GM12878 (cell line): ENCODE data around the gene RFWD3. TPM values are rescaled to one million over a fixed set of nuclear protein-coding genes. Genes with fewer than 3 reads are reported as not detected.

Experiments
- ATAC-seq: fragments of 200-7000 bp; cut with Tn5 transposase; 3 replicates; pipeline ENCODE4 v1.9.1; 2020; ENCODE audit warnings: mild to moderate bottlenecking, moderate library complexity
- BruUV-seq: library from RNA; stranded (reverse); fragments of 400-500 nt; replicated peaks from 2 replicates; lab custom pipeline; 2021; lab: Mats Ljungman, UMichigan
- CTCF ChIA-PET: fragments of 300-600 bp; sonication (Branson Sonifier 250); formaldehyde crosslinking; extraction: SDS; loops from one replicate; lab custom pipeline; 2021; ENCODE audit warnings: inconsistent platforms; lab: Yijun Ruan, JAX
- POLR2A ChIA-PET: fragments of 350-600 bp; formaldehyde crosslinking; extraction: SDS; loops from one replicate; lab custom pipeline; 2021; ENCODE audit warnings: inconsistent platforms; lab: Charles Lee
- RAD21 ChIA-PET: fragments of 300-600 bp; sonication (Branson Sonifier 250); formaldehyde crosslinking; loops from one replicate; lab custom pipeline; 2023; ENCODE audit warnings: antibody characterized with exemption; ENCODE audit not compliant: unreplicated experiment; lab: Charles Lee
- SMC1A ChIA-PET: fragments of 300-600 bp; sonication (Branson Sonifier 250); formaldehyde crosslinking; loops from one replicate; lab custom pipeline; 2023; ENCODE audit not compliant: unreplicated experiment, uncharacterized antibody; lab: Charles Lee
- DNase-seq: peaks from one replicate; pipeline ENCODE4 v3.0.0-alpha.2; 2011; ENCODE audit warnings: low read depth, low spot score
- FAIRE-seq: peaks from 3 replicates; lab custom pipeline; 2011; peaks lifted over from hg19 to GRCh38; lab: Jason Lieb, UNC
- H2AFZ ChIP-seq: 2 replicates; pipeline ENCODE4 v1.6.0; 2011; ENCODE audit warnings: low read depth, low read length, control low read depth; ENCODE audit not compliant: control insufficient read depth
- H3K27ac ChIP-seq: 2 replicates; pipeline ENCODE4 v1.5.1; 2011; ENCODE audit warnings: control low read depth; ENCODE audit not compliant: control insufficient read depth, insufficient read depth
- H3K27me3 ChIP-seq, 2 experiments: replicated peaks in 1 of 2; 2 replicates each; pipeline versions ENCODE4 v1.6.0 to v1.6.1; 2011; ENCODE audit warnings: low read length in 1 of 2; ENCODE audit not compliant: control insufficient read depth in 2 of 2, insufficient read depth in 2 of 2
- H3K36me3 ChIP-seq, 2 experiments: 2 replicates each; pipeline ENCODE4 v1.5.1; 2011; ENCODE audit warnings: low read length in 1 of 2; ENCODE audit not compliant: control insufficient read depth in 2 of 2, insufficient read depth in 2 of 2
- H3K4me1 ChIP-seq: 2 replicates; pipeline ENCODE4 v1.6.1; 2011; ENCODE audit warnings: mild to moderate bottlenecking, low read length, moderate library complexity, mixed read lengths; ENCODE audit not compliant: control insufficient read depth, insufficient read depth
- H3K4me2 ChIP-seq: 2 replicates; pipeline ENCODE4 v1.6.0; 2011; ENCODE audit warnings: control low read depth; ENCODE audit not compliant: control insufficient read depth, insufficient read depth
- H3K4me3 ChIP-seq: fragments of 200-600 bp; sonication (generic); 2 replicates; pipeline ENCODE4 v1.5.1; 2016
- H3K79me2 ChIP-seq: 2 replicates; pipeline ENCODE4 v1.6.0; 2011; ENCODE audit warnings: low read length; ENCODE audit not compliant: control insufficient read depth, insufficient read depth
- H3K9ac ChIP-seq: 2 replicates; pipeline ENCODE4 v1.8.0; 2011; ENCODE audit warnings: low read length, control low read depth, mixed read lengths; ENCODE audit not compliant: control insufficient read depth, insufficient read depth
- H3K9me3 ChIP-seq: replicated peaks from 3 replicates; pipeline ENCODE4 v1.5.1; 2011; ENCODE audit warnings: mild to moderate bottlenecking, low read length; ENCODE audit not compliant: control insufficient read depth, insufficient read depth
- H4K20me1 ChIP-seq: 2 replicates; pipeline ENCODE4 v1.6.0; 2011; ENCODE audit not compliant: control insufficient read depth, insufficient read depth
- CBFB ChIP-seq: IDR thresholded peaks from 2 replicates; pipeline ENCODE4 v1.6.1; 2016; ENCODE audit warnings: antibody characterized with exemption, low read depth
- DPF2 ChIP-seq: fragments of 450-650 bp; IDR thresholded peaks from 2 replicates; pipeline ENCODE4 v1.6.1; 2017; ENCODE audit warnings: mild to moderate bottlenecking
- MEF2B ChIP-seq: fragments of 450-650 bp; IDR thresholded peaks from 2 replicates; pipeline ENCODE4 v1.6.1; 2018; ENCODE audit warnings: mild to moderate bottlenecking, moderate library complexity; ENCODE audit not compliant: partially characterized antibody, poor library complexity, severe bottlenecking
- PAX5 ChIP-seq: IDR thresholded peaks from 2 replicates; pipeline ENCODE4 v1.6.1; 2011; ENCODE audit warnings: low read depth, low read length, borderline replicate concordance
- SMAD1 ChIP-seq: fragments of 450-650 bp; IDR thresholded peaks from 2 replicates; pipeline ENCODE4 v1.6.1; 2018; ENCODE audit warnings: mild to moderate bottlenecking, low read depth; ENCODE audit not compliant: partially characterized antibody
- SRF ChIP-seq, 2 experiments: IDR thresholded peaks; 2 replicates each; pipeline ENCODE4 v1.6.1; 2011; ENCODE audit warnings: low read depth in 2 of 2, low read length in 2 of 2, mild to moderate bottlenecking in 1 of 2, moderate library complexity in 1 of 2
- STAT1 ChIP-seq: fragments of 450-650 bp; conservative IDR thresholded peaks from 2 replicates; pipeline ENCODE4 v1.6.1; 2014; ENCODE audit warnings: antibody characterized with exemption, mild to moderate bottlenecking
- WGBS: methylation state at CpG from one replicate; pipeline ENCODE4 v1.1.6; 2016; ENCODE audit warnings: low lambda C conversion rate; ENCODE audit not compliant: insufficient replicate concordance, insufficient coverage; ENCODE audit errors: missing lambda C conversion rate; 5-methylcytosine and 5-hydroxymethylcytosine counted together
- in situ Hi-C: fragments of 300-500 bp; cut with MboI; formaldehyde crosslinking; loops from 9 replicates; pipeline ENCODE4 v1.14.3; 2018; ENCODE audit warnings: mixed read lengths
- intact Hi-C: fragments of 100-400 bp; cut with micrococcal nuclease; formaldehyde crosslinking; loops from one replicate; pipeline ENCODE4 v1.14.2; 2022; ENCODE audit not compliant: unreplicated experiment
- polyA plus RNA-seq, 11 experiments: library from polyadenylated mRNA; depleted of rRNA in 4 of 11; unstranded in 6 of 11; stranded (reverse) in 5 of 11; fragments of >200 nt; fragmentation: Nextera tagmentation in 4 of 11; fragmentation: Illumina TruSeq in 1 of 11; extraction: Ambion mirVana in 4 of 11; extraction: Trizol in 1 of 11; gene quantifications; 1 replicate in 1 of 11; 2 replicates in 10 of 11; pipeline versions ENCODE4 v1.2.1 to v1.2.3, GENCODE V29; 2011 to 2016; ENCODE audit warnings: inconsistent platforms in 2 of 11, missing spikeins in 2 of 11, low read depth in 1 of 11
- total RNA-seq, 4 experiments: library from RNA; depleted of rRNA in 3 of 4; stranded (reverse); fragments of >200 nt in 3 of 4; fragmentation: Illumina TruSeq in 1 of 4; extraction: Trizol in 1 of 4; gene quantifications; 2 replicates each; pipeline versions ENCODE4 v1.2.1 to v1.2.3, GENCODE V29; 2013 to 2021
- TF ChIP-seq, protein P1 (sequence below): fragments of 450-650 bp; IDR thresholded peaks from 2 replicates; pipeline ENCODE4 v1.6.1; 2017; ENCODE audit warnings: mild to moderate bottlenecking, moderate library complexity
- TF ChIP-seq, protein P2 (sequence below): fragments of 450-650 bp; formaldehyde crosslinking; IDR thresholded peaks from 2 replicates; pipeline ENCODE4 v1.5.0; 2022; ENCODE audit warnings: mild to moderate bottlenecking, missing genetic modification characterization
- TF ChIP-seq, protein P3 (sequence below): fragments of 450-650 bp; IDR thresholded peaks from 2 replicates; pipeline ENCODE4 v1.6.1; 2018; ENCODE audit warnings: mild to moderate bottlenecking, low read depth, moderate library complexity; ENCODE audit not compliant: partially characterized antibody
- TF ChIP-seq, protein P4 (sequence below), 3 experiments: IDR thresholded peaks in 2 of 3; conservative IDR thresholded peaks in 1 of 3; 2 replicates each; pipeline ENCODE4 v1.5.1; 2011; ENCODE audit warnings: low read depth in 3 of 3, low read length in 3 of 3, mild to moderate bottlenecking in 3 of 3, control low read depth in 2 of 3, moderate library complexity in 2 of 3, inconsistent platforms in 1 of 3, mixed read lengths in 1 of 3; ENCODE audit not compliant: control insufficient read depth in 2 of 3, insufficient read depth in 1 of 3; ENCODE audit errors: extremely low read depth in 1 of 3

The RFWD3 gene
- total and polyA plus RNA-seq, 10 of the 15 experiments (the other 5 are each of a cell fraction or from before 2014, with no cell fraction given) = 10.7 to 78.5 (median 51.2) TPM

DNA sequence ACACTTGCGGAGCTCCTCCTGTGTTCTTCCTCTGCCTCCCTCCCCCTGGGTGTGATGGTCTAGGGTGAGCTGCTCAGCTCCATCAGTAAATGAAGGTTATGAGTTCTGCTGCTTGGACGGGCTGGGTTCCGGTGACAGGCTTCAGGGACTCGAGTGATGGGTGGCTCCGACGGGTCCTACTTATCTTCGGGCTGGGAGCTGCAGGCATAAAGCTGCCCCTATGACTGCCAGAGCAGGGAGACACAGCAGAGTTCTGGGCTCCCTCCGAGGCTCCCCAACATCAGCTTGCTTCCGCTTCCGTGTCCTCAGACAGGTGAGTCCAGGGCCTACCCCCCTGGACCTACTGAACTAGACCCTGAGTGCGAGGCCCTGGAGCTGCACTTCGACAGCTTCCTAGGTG, 45.3 kb upstream of the RFWD3 start:
- CTCF ChIA-PET = interaction anchor here (1.1 to 10.6 kb wide), 5 partner anchors 12 to 150 kb away, joined by 3 to 190 read pairs (median 6); partner anchors contain the start of gene MLKL
- TF ChIP-seq, protein P1, sequence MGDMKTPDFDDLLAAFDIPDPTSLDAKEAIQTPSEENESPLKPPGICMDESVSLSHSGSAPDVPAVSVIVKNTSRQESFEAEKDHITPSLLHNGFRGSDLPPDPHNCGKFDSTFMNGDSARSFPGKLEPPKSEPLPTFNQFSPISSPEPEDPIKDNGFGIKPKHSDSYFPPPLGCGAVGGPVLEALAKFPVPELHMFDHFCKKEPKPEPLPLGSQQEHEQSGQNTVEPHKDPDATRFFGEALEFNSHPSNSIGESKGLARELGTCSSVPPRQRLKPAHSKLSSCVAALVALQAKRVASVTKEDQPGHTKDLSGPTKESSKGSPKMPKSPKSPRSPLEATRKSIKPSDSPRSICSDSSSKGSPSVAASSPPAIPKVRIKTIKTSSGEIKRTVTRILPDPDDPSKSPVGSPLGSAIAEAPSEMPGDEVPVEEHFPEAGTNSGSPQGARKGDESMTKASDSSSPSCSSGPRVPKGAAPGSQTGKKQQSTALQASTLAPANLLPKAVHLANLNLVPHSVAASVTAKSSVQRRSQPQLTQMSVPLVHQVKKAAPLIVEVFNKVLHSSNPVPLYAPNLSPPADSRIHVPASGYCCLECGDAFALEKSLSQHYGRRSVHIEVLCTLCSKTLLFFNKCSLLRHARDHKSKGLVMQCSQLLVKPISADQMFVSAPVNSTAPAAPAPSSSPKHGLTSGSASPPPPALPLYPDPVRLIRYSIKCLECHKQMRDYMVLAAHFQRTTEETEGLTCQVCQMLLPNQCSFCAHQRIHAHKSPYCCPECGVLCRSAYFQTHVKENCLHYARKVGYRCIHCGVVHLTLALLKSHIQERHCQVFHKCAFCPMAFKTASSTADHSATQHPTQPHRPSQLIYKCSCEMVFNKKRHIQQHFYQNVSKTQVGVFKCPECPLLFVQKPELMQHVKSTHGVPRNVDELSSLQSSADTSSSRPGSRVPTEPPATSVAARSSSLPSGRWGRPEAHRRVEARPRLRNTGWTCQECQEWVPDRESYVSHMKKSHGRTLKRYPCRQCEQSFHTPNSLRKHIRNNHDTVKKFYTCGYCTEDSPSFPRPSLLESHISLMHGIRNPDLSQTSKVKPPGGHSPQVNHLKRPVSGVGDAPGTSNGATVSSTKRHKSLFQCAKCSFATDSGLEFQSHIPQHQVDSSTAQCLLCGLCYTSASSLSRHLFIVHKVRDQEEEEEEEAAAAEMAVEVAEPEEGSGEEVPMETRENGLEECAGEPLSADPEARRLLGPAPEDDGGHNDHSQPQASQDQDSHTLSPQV = no peak
- TF ChIP-seq PAX5 = no peak
- TF ChIP-seq MEF2B = no peak
- TF ChIP-seq, protein P2, sequence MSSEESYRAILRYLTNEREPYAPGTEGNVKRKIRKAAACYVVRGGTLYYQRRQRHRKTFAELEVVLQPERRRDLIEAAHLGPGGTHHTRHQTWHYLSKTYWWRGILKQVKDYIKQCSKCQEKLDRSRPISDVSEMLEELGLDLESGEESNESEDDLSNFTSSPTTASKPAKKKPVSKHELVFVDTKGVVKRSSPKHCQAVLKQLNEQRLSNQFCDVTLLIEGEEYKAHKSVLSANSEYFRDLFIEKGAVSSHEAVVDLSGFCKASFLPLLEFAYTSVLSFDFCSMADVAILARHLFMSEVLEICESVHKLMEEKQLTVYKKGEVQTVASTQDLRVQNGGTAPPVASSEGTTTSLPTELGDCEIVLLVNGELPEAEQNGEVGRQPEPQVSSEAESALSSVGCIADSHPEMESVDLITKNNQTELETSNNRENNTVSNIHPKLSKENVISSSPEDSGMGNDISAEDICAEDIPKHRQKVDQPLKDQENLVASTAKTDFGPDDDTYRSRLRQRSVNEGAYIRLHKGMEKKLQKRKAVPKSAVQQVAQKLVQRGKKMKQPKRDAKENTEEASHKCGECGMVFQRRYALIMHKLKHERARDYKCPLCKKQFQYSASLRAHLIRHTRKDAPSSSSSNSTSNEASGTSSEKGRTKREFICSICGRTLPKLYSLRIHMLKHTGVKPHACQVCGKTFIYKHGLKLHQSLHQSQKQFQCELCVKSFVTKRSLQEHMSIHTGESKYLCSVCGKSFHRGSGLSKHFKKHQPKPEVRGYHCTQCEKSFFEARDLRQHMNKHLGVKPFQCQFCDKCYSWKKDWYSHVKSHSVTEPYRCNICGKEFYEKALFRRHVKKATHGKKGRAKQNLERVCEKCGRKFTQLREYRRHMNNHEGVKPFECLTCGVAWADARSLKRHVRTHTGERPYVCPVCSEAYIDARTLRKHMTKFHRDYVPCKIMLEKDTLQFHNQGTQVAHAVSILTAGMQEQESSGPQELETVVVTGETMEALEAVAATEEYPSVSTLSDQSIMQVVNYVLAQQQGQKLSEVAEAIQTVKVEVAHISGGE (CRISPR knock-in tag) = no peak
- no peak for TF ChIP-seq STAT1
- TF ChIP-seq SMAD1 = no peak
- TF ChIP-seq, protein P3, sequence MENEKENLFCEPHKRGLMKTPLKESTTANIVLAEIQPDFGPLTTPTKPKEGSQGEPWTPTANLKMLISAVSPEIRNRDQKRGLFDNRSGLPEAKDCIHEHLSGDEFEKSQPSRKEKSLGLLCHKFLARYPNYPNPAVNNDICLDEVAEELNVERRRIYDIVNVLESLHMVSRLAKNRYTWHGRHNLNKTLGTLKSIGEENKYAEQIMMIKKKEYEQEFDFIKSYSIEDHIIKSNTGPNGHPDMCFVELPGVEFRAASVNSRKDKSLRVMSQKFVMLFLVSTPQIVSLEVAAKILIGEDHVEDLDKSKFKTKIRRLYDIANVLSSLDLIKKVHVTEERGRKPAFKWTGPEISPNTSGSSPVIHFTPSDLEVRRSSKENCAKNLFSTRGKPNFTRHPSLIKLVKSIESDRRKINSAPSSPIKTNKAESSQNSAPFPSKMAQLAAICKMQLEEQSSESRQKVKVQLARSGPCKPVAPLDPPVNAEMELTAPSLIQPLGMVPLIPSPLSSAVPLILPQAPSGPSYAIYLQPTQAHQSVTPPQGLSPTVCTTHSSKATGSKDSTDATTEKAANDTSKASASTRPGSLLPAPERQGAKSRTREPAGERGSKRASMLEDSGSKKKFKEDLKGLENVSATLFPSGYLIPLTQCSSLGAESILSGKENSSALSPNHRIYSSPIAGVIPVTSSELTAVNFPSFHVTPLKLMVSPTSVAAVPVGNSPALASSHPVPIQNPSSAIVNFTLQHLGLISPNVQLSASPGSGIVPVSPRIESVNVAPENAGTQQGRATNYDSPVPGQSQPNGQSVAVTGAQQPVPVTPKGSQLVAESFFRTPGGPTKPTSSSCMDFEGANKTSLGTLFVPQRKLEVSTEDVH = no peak
- no peak for TF ChIP-seq SRF (IDR thresholded peaks at IDR 0.05; ENCODE audit: low read depth in 2 of 2, low read length in 2 of 2)
- TF ChIP-seq DPF2 = no peak
- TF ChIP-seq, protein P4, sequence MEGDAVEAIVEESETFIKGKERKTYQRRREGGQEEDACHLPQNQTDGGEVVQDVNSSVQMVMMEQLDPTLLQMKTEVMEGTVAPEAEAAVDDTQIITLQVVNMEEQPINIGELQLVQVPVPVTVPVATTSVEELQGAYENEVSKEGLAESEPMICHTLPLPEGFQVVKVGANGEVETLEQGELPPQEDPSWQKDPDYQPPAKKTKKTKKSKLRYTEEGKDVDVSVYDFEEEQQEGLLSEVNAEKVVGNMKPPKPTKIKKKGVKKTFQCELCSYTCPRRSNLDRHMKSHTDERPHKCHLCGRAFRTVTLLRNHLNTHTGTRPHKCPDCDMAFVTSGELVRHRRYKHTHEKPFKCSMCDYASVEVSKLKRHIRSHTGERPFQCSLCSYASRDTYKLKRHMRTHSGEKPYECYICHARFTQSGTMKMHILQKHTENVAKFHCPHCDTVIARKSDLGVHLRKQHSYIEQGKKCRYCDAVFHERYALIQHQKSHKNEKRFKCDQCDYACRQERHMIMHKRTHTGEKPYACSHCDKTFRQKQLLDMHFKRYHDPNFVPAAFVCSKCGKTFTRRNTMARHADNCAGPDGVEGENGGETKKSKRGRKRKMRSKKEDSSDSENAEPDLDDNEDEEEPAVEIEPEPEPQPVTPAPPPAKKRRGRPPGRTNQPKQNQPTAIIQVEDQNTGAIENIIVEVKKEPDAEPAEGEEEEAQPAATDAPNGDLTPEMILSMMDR (IDR thresholded peaks at IDR 0.05 in 2 of 3, conservative IDR thresholded peaks at IDR 0.05 in 1 of 3; ENCODE audit: control insufficient read depth in 2 of 3, extremely low read depth in 1 of 3, insufficient read depth in 1 of 3, low read depth in 3 of 3, low read length in 3 of 3) = no peak
- TF ChIP-seq CBFB = no peak

More for the DNA sequence above, 45.3 kb upstream of the RFWD3 start:
- H3K4me2 ChIP-seq = no peak overlapping the region
- DNase-seq (no peak), ATAC-seq (no peak), FAIRE-seq (no peak)
- in situ Hi-C loops = no loop called here
- ChIA-PET POLR2A (interaction anchor here (0.6 kb wide), 1 partner anchor 476 kb away, joined by 4 read pairs; no protein-coding TSS in a partner anchor), SMC1A (interaction anchor here (0.8 to 4.4 kb wide), 6 partner anchors 10 to 151 kb away, joined by 3 to 59 read pairs (median 4); partner anchors contain the start of gene MLKL), RAD21 (interaction anchor here (0.5 to 5.5 kb wide), 8 partner anchors 8 to 399 kb away, joined by 3 to 62 read pairs (median 4); partner anchors contain the start of gene MLKL)
- BruUV-seq = no TSS peak
- 70% methylated on average over 9 of the region's 12 CpGs for WGBS
- intact Hi-C loops = no loop called here
- H3K79me2 ChIP-seq = no peaks in the 10 kb centered on the region
- H3K27ac ChIP-seq = no peak overlapping the region
- no peak overlapping the region for H3K9ac ChIP-seq
- H3K4me1 ChIP-seq = no peaks in the 10 kb centered on the region
- no peak overlapping the region for H2AFZ ChIP-seq
- H3K9me3 ChIP-seq = no peaks in the 10 kb centered on the region
- H4K20me1 ChIP-seq = no peaks in the 10 kb centered on the region
- no peak overlapping the region for H3K4me3 ChIP-seq
- no peaks in the 10 kb centered on the region for H3K36me3 ChIP-seq
- H3K27me3 ChIP-seq = no peaks in the 10 kb centered on the region
